NCI-H1694 (cell line): ENCODE measurements around the gene ARAP1.
A peak's percentile ranks its signal among the peaks of the same experiment; 100 is the strongest.

Source experiments
- DNase-seq: peaks from one replicate; lab custom pipeline; 2025; lab: John Stamatoyannopoulos, UW

ARAP1 gene

DNA sequence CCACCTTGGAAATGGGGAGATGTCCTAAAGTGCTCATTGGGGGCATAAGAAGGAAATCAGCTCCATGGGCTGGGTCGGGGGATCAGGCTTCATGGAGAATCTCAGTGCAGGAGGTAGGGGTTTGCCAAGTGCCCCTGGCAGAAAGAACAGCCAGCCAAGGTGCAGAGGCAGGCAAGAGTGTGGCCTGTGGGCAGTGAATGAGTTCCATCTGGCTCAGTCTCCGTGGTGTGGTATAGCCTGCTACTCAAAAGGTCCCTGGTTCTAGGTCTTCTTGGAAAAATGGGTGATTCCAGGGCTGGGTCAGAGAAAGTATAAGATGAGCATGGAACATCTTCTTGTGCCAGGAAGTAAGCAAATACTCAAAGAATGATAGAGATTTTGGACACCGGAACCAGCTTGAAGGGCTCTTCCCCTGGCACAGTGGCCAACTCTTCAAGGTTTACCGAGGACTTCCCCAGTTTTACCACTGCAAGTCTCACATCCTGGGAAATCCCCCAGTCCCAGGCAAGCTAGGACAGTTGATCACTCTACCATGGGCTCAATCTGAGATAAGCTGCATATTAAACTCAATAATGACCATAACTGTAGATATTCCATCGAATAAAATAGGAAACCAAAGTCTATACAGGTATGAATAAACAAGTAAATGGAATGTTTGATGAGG lies 10.6 kb upstream of the ARAP1 start:
- DNase-seq = no peak

- no peak for DNase-seq
Measured at GRCh38 chr11:72760539-72761405, 8.6 kb upstream of the ARAP1 start.

- peak; percentile 22 for DNase-seq
Measured at GRCh38 chr11:72759468-72759985, 7.3 kb upstream of the ARAP1 start.

GRCh38 chr11:72758690-72759389 lies 6.6 kb upstream of the ARAP1 start:
- peak; percentile 35 for DNase-seq

DNA sequence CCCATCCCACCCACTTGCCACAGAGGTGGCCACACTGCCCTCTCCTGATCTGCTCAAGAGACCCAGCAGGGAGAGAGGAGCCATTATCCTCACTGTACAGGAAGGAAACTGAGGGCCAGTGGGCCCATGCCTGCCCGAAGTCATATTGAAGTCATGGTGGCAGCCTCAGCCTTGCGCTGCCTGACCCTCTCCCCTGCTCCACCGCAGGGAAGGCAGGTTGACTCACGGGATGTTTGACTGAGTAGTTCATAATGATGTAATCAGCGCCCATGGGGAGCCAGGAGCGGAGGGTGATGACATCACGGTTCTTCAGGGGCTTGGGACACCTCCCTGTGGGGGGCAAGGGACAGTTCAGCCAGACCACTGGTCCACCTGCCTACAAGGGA lies 6.1 kb upstream of the ARAP1 start:
- DNase-seq = no peak

DNA sequence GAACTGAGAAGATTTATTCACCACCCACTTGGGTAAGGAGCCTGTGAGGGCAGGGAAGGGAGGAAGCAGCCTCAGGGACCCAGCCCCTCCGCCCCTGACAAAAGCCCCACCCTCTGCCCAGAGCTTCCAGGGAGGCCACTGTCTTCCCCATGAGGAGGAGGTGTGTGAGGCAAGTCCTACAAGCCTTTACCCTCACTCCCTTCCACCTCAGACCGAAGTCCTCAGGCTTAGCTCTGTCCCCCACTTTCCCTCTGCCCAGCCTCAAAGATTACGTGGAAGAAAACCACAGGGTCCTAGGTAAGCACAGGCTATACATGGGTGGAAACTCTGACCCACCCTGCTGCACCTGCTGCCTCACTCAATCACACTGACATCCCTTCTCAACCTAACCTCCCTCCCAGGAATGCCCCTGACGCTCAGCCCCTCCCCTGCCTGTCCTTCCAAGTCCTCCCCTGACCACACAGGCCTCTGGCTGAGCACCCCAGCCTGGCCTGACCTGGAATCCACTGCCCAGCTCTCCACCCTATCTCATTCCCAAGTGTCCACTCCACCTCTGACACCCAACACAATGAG lies 3.6 kb upstream of the ARAP1 start:
- DNase-seq = no peak

DNA sequence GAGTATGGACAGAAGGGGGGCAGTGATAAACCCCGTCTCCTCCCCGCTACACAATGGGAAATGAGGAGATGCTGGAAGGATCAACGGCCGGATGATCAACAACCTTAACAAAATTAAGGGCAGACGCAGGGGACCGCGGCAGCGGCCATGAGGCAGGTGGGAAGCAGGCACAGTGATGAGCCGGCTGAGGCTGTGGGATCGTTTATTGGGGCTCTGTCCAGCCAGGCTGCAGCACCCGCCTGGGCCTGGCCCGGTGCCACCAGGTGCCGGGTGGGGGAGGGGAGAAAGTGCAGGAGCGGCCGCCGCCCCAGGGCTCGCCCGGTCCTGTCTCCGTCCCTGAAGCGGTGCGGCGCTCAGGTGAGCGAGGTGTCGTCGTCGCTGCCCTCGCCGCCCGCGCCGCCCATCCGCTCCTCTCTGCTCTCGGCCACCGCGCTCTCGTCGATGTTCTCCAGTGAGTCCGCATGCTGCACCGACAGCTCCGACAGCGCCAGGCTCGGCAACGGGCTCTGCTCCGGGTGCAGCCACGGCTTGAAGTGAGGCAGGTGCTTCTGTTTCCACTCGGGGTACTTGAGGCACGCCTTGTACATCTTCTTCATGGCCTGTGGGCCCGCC lies 2.4 kb upstream of the ARAP1 start:
- no peak for DNase-seq

- no peak for DNase-seq
Measured at GRCh38 chr11:72754149-72754543, 1.9 kb upstream of the ARAP1 start.

- no peak for DNase-seq
Measured at GRCh38 chr11:72753341-72754148, 1.3 kb upstream of the ARAP1 start.

DNA sequence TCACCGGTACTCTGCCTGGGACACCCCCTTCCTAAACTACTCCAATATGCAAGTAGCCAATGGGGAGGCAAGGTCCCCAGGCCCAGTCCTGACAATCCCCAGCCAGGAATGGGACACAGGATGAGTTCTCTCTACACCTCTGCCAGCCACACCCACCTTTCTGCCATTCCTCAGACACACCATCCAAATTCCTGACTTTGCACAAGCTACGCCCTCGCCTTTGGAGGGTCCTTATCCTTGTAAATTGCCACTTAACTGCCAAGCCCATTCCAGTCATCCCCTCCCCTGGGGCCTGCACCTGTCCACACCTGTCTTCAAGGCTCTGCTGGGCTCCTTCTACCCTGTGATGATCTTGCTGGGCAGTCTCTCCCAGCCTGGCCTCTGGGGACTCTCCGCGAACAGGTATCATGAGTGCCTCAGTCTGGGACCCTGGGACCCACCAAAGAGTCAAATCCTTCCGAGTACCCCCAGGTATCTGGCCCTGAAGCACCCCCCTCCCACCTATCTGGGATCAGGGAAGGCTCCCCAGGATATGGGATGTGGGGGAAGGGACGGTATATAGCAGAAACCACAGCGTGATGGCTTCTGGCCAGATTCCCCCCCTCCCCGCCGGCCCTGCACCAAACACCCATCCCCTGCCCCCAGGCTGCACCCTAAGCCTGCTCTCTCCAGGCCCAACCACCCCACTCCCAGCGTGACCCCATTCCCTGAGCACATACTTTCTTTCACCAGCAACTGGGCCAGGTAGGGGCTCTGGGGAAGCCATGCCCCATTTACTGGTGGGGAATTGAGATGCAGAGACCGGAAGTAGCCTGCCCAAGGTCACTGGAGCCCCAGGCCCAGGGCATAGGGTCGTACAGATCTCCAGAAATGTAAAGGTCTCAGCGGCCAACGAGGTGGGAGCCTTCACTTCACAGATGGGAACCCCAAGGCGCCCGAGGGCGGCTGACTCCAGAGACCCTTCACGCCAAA lies 806 bp downstream of the ARAP1 start:
- DNase-seq = no peak

DNA sequence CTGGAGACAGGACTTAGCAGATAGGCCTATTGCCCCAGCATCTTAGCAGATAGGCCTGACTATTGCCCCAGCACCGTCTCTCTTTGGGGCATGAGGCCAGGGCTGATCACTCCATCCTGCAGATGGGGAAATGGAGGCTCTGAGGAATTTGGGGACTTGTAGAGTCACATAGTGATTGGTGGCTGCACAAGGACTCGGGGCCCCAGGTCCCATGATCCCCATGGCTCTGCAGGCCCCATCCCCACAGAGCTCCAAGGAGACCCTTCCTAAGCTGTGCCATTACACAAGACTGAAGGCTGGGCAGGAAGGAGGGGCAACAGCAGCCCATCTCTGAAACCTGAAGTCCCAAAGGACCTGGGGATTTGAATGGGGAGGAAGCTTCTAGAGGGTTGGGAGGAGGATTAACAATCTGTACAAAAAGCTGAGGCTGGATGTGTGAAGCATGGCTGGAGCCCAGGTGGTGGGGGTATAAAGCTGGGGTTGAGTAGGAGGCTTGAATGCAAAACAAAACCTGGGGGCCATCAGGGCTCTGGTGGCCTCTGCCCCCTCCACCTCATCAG lies 1.6 kb downstream of the ARAP1 start:
- DNase-seq = no peak

DNA sequence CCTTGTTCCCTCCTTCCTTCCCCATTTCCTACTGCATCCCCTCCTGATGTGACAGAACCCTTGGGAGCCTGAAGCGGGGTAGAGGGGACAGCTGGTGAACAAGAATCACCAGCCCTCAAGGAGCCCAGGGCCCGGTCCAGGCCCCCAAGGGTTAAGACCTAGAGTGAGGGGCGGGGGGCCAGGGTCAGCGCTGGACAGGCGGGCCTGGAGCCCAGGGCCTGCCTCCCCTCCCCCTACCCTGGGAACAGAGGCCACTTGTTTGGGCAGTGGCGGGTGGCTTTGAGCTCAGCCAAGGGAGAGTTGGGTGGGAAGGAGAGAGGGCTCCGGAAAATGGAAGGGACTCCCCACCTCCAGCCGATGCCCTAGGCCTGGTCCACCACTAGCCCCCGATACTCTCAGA lies 2.1 kb downstream of the ARAP1 start:
- no peak for DNase-seq

GRCh38 chr11:72747289-72747855 lies 4.8 kb downstream of the ARAP1 start:
- DNase-seq = no peak

DNA sequence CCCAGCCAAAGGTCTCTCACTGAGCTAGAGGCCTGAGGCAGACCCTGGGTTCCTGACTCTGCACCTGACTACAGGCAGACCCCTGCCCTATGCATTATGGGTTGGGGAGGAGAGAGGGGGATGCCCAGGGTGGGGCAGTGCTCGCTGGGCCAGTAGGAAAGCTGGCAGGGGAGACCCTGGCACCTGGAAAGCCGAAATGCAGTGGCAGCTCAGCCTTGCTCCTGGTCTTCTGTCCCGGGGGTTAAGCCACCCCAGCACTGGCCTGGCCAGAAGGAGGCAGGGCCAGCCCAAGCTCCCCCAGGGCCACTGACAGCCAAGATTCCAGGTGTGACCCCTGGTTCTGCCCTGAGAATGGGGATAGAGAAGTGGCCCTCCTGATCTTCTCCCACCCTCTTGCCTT lies 5.4 kb downstream of the ARAP1 start:
- no peak for DNase-seq

- DNase-seq = no peak
Measured at GRCh38 chr11:72745925-72746550, 6.2 kb downstream of the ARAP1 start.

- DNase-seq = no peak
Measured at GRCh38 chr11:72745511-72745910, 6.7 kb downstream of the ARAP1 start.

DNA sequence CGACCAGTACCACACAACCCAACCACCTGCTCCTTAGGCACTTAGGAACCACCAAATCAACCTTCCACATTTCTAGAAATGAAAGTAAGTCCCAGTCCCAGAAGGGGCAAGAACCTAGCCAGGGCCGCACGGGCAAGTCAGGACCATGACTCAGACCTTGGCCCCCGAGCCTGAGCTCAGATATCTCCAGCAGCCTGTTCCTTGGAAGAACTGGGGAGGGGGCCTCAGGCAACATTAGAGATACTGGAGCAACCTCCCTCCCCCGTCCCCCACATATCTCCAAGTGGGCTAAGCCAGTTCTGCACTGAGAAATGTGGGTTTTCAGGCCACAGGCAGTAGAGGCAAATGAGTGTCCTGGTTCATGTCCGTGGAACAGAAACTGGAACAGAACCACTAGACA lies 7.7 kb downstream of the ARAP1 start:
- DNase-seq = no peak

DNA sequence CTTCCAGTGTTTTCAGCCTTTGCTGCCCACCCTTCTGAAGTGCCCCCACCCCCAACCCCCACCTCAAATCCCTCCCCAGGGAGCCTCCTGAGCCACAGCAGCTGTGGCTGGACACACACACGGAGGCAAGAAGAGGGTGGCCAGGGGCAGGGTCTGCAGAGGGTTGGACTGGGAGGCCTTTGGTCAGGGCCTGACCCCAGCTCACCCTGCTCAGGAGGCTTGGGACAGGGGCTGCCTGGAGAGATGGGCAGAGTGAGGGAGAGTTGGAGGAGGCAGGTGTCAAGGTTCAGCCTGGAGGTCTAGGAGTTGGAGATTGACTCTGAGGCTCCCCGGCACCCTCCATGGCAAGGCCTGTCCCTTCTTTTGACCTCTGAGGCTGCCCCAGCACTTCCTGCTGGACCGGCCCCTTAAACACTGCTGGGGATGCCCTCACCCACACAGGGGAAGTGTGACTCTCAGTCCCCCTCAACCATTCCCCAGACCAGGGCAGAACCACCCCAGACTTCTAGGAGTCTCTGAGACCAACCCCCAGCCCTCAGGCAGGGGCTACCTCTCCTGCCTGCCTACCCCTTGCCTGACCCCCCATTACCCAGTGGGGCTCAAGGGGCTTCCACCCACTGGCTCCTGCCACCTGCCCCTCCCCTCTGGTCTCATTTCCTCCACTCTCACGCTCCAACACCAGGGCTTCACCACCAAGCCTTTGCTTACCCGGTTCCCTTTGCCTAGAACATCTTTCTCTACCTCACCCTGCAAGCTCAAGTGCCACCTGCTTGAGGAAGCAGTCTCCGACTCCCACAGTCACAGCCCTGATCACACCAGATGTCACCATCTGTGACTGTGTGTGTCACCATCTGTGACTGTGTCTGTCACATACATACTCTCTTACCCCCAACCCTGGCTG lies 8.6 kb downstream of the ARAP1 start:
- DNase-seq = peak; percentile 89
